ENCODE data around the gene KLHL21.

DNA sequence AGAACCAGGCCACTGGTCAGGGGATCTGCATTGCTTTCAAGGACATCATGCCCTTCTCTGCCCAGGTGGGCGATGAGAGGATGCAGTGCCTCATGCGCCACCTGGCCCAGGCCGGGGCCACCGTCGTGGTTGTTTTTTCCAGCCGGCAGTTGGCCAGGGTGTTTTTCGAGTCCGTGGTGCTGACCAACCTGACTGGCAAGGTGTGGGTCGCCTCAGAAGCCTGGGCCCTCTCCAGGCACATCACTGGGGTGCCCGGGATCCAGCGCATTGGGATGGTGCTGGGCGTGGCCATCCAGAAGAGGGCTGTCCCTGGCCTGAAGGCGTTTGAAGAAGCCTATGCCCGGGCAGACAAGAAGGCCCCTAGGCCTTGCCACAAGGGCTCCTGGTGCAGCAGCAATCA, 27.9 kb downstream of the KLHL21 start:
- TF ChIP-seq, protein P1, sequence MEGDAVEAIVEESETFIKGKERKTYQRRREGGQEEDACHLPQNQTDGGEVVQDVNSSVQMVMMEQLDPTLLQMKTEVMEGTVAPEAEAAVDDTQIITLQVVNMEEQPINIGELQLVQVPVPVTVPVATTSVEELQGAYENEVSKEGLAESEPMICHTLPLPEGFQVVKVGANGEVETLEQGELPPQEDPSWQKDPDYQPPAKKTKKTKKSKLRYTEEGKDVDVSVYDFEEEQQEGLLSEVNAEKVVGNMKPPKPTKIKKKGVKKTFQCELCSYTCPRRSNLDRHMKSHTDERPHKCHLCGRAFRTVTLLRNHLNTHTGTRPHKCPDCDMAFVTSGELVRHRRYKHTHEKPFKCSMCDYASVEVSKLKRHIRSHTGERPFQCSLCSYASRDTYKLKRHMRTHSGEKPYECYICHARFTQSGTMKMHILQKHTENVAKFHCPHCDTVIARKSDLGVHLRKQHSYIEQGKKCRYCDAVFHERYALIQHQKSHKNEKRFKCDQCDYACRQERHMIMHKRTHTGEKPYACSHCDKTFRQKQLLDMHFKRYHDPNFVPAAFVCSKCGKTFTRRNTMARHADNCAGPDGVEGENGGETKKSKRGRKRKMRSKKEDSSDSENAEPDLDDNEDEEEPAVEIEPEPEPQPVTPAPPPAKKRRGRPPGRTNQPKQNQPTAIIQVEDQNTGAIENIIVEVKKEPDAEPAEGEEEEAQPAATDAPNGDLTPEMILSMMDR (conservative IDR thresholded peaks at IDR 0.05 in 1 of 2, IDR thresholded peaks at IDR 0.05 in 1 of 2; ENCODE audit: extremely low read depth in 1 of 2, insufficient read depth in 1 of 2, low read depth in 1 of 2, low read length in 2 of 2) = no peak
- no peak for TF ChIP-seq EZH2 (IDR thresholded peaks at IDR 0.05; ENCODE audit: borderline replicate concordance, low read length)
